Lower leg skin (tissue), 4 donors: ENCODE data around the gene CYB5B. TPM values are rescaled to one million over a fixed set of nuclear protein-coding genes. Genes with fewer than 3 reads are reported as not detected.

ENCODE experiments used
- DNase-seq, 2 donors: peaks; one replicate each; pipeline ENCODE4 v3.0.0-alpha.2; 2019; ENCODE audit warnings: low spot score in 2 of 2
- H3K4me3 ChIP-seq: fragments of 200-600 bp; sonication (generic); 2 replicates; pipeline ENCODE4 v1.5.1; 2017; ENCODE audit warnings: mild to moderate bottlenecking, low read depth; ENCODE audit not compliant: poor library complexity, severe bottlenecking
- POLR2A ChIP-seq, 2 donors: fragments of 450-650 bp; IDR thresholded peaks; one replicate each; pipeline ENCODE4 v1.6.1; 2016 to 2017; ENCODE audit warnings: antibody characterized with exemption in 2 of 2, mild to moderate bottlenecking in 1 of 2, moderate library complexity in 1 of 2
- WGBS, 2 donors: methylation state at CpG; one replicate each; pipeline ENCODE4 v1.1.5; 2018; 5-methylcytosine and 5-hydroxymethylcytosine counted together
- intact Hi-C: fragments of 100-400 bp; cut with DNase I; formaldehyde crosslinking; loops from one replicate; pipeline ENCODE4 v1.15.0; 2023; ENCODE audit warnings: low total_unique reads
- total RNA-seq, 4 donors: library from RNA; depleted of rRNA; stranded (reverse); fragments of >200 nt; gene quantifications; one replicate each; pipeline ENCODE4 v1.1.0, GENCODE V29; 2016
- TF ChIP-seq, protein P1 (sequence below), 3 donors: fragments of 450-650 bp; IDR thresholded peaks; one replicate each; pipeline ENCODE4 v1.5.1; 2016; ENCODE audit warnings: antibody characterized with exemption in 3 of 3, mild to moderate bottlenecking in 3 of 3, moderate library complexity in 2 of 3

The CYB5B gene
- total RNA-seq, 4 donors from 2014 or later, result 22.3 to 34.5 (median 25.9) TPM

DNA sequence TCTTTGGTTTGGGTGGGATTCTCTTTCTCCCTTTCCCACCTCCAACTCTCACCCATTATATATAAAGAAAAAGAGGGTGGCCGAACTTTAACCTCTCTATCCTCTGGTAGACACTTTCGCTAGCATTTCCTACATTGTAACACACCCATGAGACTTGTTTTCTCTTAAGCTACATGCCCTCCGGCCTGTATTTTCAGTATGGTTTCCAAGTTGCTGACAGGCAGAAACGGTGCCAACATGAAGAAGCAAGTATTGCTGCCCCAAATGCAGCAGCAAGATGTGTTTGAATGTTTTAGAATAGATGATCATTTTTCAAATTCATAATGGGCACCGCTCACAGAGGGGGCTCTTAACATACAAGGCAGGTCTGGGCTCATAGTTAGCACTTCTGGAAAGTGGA is 18.7 kb upstream of the CYB5B start:
- no peak for TF ChIP-seq POLR2A (IDR thresholded peaks at IDR 0.05)
- TF ChIP-seq, protein P1, sequence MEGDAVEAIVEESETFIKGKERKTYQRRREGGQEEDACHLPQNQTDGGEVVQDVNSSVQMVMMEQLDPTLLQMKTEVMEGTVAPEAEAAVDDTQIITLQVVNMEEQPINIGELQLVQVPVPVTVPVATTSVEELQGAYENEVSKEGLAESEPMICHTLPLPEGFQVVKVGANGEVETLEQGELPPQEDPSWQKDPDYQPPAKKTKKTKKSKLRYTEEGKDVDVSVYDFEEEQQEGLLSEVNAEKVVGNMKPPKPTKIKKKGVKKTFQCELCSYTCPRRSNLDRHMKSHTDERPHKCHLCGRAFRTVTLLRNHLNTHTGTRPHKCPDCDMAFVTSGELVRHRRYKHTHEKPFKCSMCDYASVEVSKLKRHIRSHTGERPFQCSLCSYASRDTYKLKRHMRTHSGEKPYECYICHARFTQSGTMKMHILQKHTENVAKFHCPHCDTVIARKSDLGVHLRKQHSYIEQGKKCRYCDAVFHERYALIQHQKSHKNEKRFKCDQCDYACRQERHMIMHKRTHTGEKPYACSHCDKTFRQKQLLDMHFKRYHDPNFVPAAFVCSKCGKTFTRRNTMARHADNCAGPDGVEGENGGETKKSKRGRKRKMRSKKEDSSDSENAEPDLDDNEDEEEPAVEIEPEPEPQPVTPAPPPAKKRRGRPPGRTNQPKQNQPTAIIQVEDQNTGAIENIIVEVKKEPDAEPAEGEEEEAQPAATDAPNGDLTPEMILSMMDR (IDR thresholded peaks at IDR 0.05), result no peak
- 27 to 50% methylated on average over 5 of the region's 5 CpGs for WGBS, 2 donors
- intact Hi-C loops, result no loop called here
- no peak for DNase-seq
- no peak overlapping the region for H3K4me3 ChIP-seq

DNA sequence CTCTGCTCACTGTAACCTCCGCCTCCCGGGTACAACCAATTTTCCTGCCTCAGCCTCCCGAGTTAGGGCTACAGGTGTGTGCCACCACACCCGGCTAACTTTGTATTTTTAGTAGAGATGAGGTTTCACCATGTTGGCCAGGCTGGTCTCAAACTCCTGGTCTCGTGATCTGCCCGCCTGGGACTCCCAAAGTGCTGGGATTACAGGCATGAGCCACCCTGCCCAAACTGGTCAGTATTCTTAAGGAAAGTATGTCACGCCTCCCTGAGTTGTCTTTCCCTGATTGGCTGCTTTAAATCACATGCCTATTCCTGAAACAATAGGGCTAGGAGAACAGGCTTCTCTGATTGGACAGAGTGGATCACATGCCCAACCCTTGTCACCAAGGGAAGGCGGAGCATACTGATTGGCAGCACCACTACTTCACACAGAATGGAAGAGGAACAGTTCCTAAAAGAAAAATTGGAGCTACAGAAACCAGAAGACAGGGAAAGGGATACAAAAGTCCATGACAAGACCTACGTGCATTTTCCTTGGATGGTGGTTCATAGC is 17.6 kb upstream of the CYB5B start:
- DNase-seq, result no peak
- TF ChIP-seq, protein P1 (IDR thresholded peaks at IDR 0.05), result no peak
- TF ChIP-seq POLR2A (IDR thresholded peaks at IDR 0.05), result no peak
- intact Hi-C loops, result no loop called here
- H3K4me3 ChIP-seq, result no peak overlapping the region
- WGBS, 2 donors, result 96 to 98% methylated on average over 9 of the region's 9 CpGs

DNA sequence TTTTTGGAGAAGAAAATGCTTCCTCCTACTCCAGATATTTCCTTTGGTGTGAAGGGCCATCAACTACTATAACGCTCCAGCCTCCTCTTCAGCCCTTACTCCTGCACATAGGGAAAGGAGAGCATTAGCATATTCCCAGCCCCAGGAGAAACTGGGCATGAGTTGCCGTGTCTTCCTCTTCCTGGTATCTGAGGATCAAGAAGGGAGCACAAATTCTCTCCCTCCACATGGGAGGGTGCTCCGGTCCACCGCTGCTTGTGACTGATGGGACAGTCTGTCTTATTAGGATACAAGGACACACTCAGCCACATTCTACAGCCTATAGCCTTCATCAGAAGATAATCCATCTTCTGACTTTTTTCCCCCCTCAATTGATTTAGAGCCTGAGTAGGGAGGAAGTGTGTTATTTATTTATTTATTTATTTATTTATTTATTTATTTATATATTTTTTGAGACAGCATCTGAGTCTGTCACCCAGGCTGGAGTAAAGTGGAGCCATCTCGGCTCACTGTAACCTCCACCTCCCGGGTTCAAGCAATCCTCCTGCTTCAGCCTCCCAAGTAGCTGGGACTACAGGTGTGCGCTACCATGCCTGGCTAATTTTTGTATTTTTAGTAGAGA is 16.6 kb upstream of the CYB5B start:
- TF ChIP-seq, protein P1 (IDR thresholded peaks at IDR 0.05), result no peak
- DNase-seq, result no peak
- 86% methylated on average over 7 of the region's 7 CpGs for WGBS, 2 donors
- intact Hi-C loops, result no loop called here
- no peak overlapping the region for H3K4me3 ChIP-seq

DNA sequence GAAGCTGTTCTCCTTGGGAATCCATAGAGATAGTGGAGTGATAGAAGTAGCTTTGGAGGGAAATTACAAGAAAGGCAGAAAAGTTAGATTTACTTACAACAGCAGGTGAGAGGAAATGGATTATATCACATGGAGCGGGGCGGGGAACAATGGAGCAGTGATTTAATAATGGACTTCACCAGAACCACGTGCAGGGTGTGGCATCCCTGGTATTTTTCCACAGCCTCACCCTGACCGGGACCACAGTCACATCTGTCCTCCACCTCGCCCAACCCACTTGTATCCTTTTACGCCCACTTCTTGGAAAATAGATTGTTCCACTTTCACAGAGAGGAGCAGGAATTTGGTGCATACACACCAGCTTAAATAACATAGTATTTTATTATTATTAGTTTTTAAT is 15.9 kb upstream of the CYB5B start:
- DNase-seq, result peak; percentile 44 to 89
- intact Hi-C loops, result no loop called here
- no peak overlapping the region for H3K4me3 ChIP-seq
- 36 to 39% methylated on average over 6 of the region's 6 CpGs for WGBS, 2 donors
- TF ChIP-seq POLR2A (IDR thresholded peaks at IDR 0.05), result no peak

DNA sequence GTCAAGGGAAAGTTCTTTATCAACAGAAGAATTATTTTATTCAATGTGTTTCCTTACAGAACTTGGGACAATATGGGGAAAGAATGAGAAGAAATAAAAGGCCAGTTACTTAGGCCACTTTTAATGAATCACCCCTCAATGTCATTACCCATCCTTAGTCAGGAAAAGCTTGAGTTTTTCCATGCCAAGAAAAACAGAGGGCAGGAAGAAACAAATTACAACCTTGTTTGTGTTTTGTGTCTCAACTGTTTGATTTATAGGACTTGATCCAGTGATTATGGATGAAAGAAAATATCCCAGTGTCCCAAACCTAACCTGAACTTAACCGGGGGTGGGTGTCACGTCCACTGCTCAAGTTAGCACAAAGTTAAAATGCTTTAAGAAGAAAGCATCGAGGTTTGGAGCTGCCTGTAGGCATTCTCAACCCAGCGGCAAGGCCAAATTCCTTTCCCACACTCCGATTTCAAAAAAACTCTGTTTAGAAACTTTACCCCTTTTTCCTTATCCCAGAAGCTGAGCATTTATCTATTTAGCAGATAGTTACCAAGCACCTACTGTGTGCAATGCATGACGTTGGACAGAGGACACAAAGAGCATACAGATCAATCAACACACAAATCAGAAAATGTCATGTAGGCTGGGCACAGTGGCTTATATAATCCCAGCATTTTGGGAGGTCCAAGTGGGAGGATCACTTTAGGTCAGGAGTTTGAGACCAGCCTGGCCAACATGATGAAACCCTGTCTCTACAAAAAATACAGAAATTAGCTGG is 14.0 kb upstream of the CYB5B start:
- intact Hi-C loops, result no loop called here
- no peak for DNase-seq
- WGBS, 2 donors, result 44 to 51% methylated on average over 6 of the region's 6 CpGs
- TF ChIP-seq POLR2A (IDR thresholded peaks at IDR 0.05), result no peak
- TF ChIP-seq, protein P1 (IDR thresholded peaks at IDR 0.05), result no peak
- H3K4me3 ChIP-seq, result no peak overlapping the region
